Activated naive CD4-positive, alpha-beta T cell treated with anti-CD3 and anti-CD28 coated beads for 36 hours (primary cell): ENCODE measurements around the gene CCDC191. TPM values are rescaled to one million over a fixed set of nuclear protein-coding genes. Genes with fewer than 3 reads are reported as not detected.

Experiments
- CTCF ChIA-PET: fragments of 350-600 bp; sonication (Branson Sonifier 250); formaldehyde crosslinking; loops from one replicate; lab custom pipeline; 2021; ENCODE audit warnings: antibody characterized with exemption; lab: Charles Lee
- DNase-seq: peaks from one replicate; pipeline ENCODE4 v3.0.0-alpha.2; 2020
- H3K27ac Mint-ChIP-seq: one replicate; pipeline ENCODE4 v1.8.0; 2021; ENCODE audit warnings: mild to moderate bottlenecking, mixed read lengths
- H3K27me3 Mint-ChIP-seq: one replicate; pipeline ENCODE4 v1.8.0; 2021; ENCODE audit warnings: low read depth, mixed read lengths
- H3K36me3 Mint-ChIP-seq: one replicate; pipeline ENCODE4 v1.8.0; 2021; ENCODE audit warnings: low read depth, mixed read lengths
- H3K4me1 Mint-ChIP-seq: one replicate; pipeline ENCODE4 v1.8.0; 2021; ENCODE audit warnings: low read depth, mixed read lengths
- H3K4me3 Mint-ChIP-seq: one replicate; pipeline ENCODE4 v1.8.0; 2021; ENCODE audit warnings: mild to moderate bottlenecking, moderate library complexity, mixed read lengths
- H3K9me3 Mint-ChIP-seq: one replicate; pipeline ENCODE4 v1.8.0; 2021; ENCODE audit warnings: mixed read lengths
- intact Hi-C: fragments of 100-400 bp; cut with micrococcal nuclease; formaldehyde crosslinking; loops from one replicate; pipeline ENCODE4 v1.15.1; 2023
- total RNA-seq, 2 experiments: library from RNA; stranded (reverse); gene quantifications; one replicate each; pipeline ENCODE4 v1.2.3, GENCODE V29; 2021

The CCDC191 gene
- 1 to 10 TPM; 1.8 to 2.0 TPM for total RNA-seq

GRCh38 chr3:114056130-114057010, at the start of gene CCDC191, which contains the start of gene QTRT2:
CCDC191 (minus strand) TSS chr3:114056526; CDS start chr3:114056466, 60 bp downstream.
QTRT2 (plus strand) TSS chr3:114056737; CDS start chr3:114065258, 8,521 bp downstream.
- peaks cover 36% of the 10 kb centered on the region for H3K4me1 Mint-ChIP-seq
- CTCF ChIA-PET: no interaction called here
- peak; percentile 100 for DNase-seq
- peak within 1 kb of the TSS; percentile 97 for H3K4me3 Mint-ChIP-seq
- H3K27me3 Mint-ChIP-seq: no peaks in the 10 kb centered on the region
- H3K9me3 Mint-ChIP-seq: no peaks in the 10 kb centered on the region
- intact Hi-C loops: loop anchor here (1.0 to 5.0 kb wide), 10 partner anchors 109 to 1091 kb away; partner anchors contain the start of genes GRAMD1C, NAA50, SIDT1 and SPICE1
- H3K36me3 Mint-ChIP-seq: peaks cover 3% of the 10 kb centered on the region
- H3K27ac Mint-ChIP-seq: peak within 1 kb of the TSS; percentile 95

- H3K36me3 Mint-ChIP-seq: no peaks in the 10 kb centered on the region
These were observed 48.1 kb upstream of the CCDC191 start for GRCh38 chr3:114104414-114104813.

GRCh38 chr3:114103858-114104257, 47.5 kb upstream of the CCDC191 start:
- CTCF ChIA-PET: no interaction called here
- Mint-ChIP-seq H3K4me3 (no peak overlapping the region), H3K27ac (no peak overlapping the region), H3K4me1 (no peaks in the 10 kb centered on the region), H3K27me3 (no peaks in the 10 kb centered on the region), H3K9me3 (no peaks in the 10 kb centered on the region), H3K36me3 (no peaks in the 10 kb centered on the region)
- intact Hi-C loops: no loop called here
- DNase-seq: no peak

More at GRCh38 chr3:114104414-114104813, 48.1 kb upstream of the CCDC191 start:
- Mint-ChIP-seq H3K4me3 (no peak overlapping the region), H3K27me3 (peaks cover under 1% of the 10 kb centered on the region), H3K4me1 (no peaks in the 10 kb centered on the region), H3K9me3 (no peaks in the 10 kb centered on the region), H3K27ac (no peak overlapping the region)
- DNase-seq: no peak
- CTCF ChIA-PET: interaction anchor here (0.6 kb wide), 1 partner anchor 371 kb away, joined by 5 read pairs; no protein-coding TSS in a partner anchor
- intact Hi-C loops: no loop called here

- no peaks in the 10 kb centered on the region for H3K4me1 Mint-ChIP-seq
- no peak overlapping the region for H3K4me3 Mint-ChIP-seq
- H3K27me3 Mint-ChIP-seq: no peaks in the 10 kb centered on the region
- no peak for DNase-seq
- no peaks in the 10 kb centered on the region for H3K36me3 Mint-ChIP-seq
- intact Hi-C loops: no loop called here
- no peak overlapping the region for H3K27ac Mint-ChIP-seq
- H3K9me3 Mint-ChIP-seq: no peaks in the 10 kb centered on the region
- CTCF ChIA-PET: no interaction called here
These were observed 46.9 kb upstream of the CCDC191 start for GRCh38 chr3:114103181-114103580.

- intact Hi-C loops: no loop called here
- DNase-seq: no peak
- Mint-ChIP-seq H3K9me3 (no peaks in the 10 kb centered on the region), H3K4me1 (no peaks in the 10 kb centered on the region), H3K4me3 (no peak overlapping the region), H3K27ac (no peak overlapping the region), H3K27me3 (no peaks in the 10 kb centered on the region), H3K36me3 (no peaks in the 10 kb centered on the region)
- CTCF ChIA-PET: no interaction called here
These were observed 44.8 kb upstream of the CCDC191 start for GRCh38 chr3:114101101-114101500.

GRCh38 chr3:114095796-114096195, 39.5 kb upstream of the CCDC191 start:
- CTCF ChIA-PET: no interaction called here
- Mint-ChIP-seq H3K36me3 (no peaks in the 10 kb centered on the region), H3K9me3 (no peaks in the 10 kb centered on the region), H3K4me3 (no peak overlapping the region), H3K27ac (no peak overlapping the region), H3K4me1 (peaks cover 3% of the 10 kb centered on the region), H3K27me3 (no peaks in the 10 kb centered on the region)
- intact Hi-C loops: no loop called here
- no peak for DNase-seq

GRCh38 chr3:114093596-114093995, 37.3 kb upstream of the CCDC191 start:
- H3K36me3 Mint-ChIP-seq: no peaks in the 10 kb centered on the region
- H3K27me3 Mint-ChIP-seq: no peaks in the 10 kb centered on the region
- no peak overlapping the region for H3K27ac Mint-ChIP-seq
- no peak for DNase-seq
- CTCF ChIA-PET: no interaction called here
- peaks cover 3% of the 10 kb centered on the region for H3K4me1 Mint-ChIP-seq
- intact Hi-C loops: no loop called here
- no peaks in the 10 kb centered on the region for H3K9me3 Mint-ChIP-seq
- H3K4me3 Mint-ChIP-seq: no peak overlapping the region

- DNase-seq: no peak
- intact Hi-C loops: no loop called here
- Mint-ChIP-seq H3K27me3 (no peaks in the 10 kb centered on the region), H3K4me3 (no peak overlapping the region), H3K36me3 (no peaks in the 10 kb centered on the region), H3K9me3 (no peaks in the 10 kb centered on the region), H3K4me1 (peaks cover 3% of the 10 kb centered on the region), H3K27ac (no peak overlapping the region)
- CTCF ChIA-PET: interaction anchor here (0.8 kb wide), 1 partner anchor 175 kb away, joined by 3 read pairs; no protein-coding TSS in a partner anchor
These were observed 36.7 kb upstream of the CCDC191 start for GRCh38 chr3:114093016-114093380.

GRCh38 chr3:114092151-114093015, 36.1 kb upstream of the CCDC191 start:
- DNase-seq: no peak
- Mint-ChIP-seq H3K9me3 (no peaks in the 10 kb centered on the region), H3K4me1 (peaks cover 3% of the 10 kb centered on the region), H3K36me3 (peaks cover 6% of the 10 kb centered on the region), H3K27me3 (no peaks in the 10 kb centered on the region), H3K27ac (no peak overlapping the region), H3K4me3 (no peak overlapping the region)
- intact Hi-C loops: no loop called here
- CTCF ChIA-PET: interaction anchor here (0.8 kb wide), 1 partner anchor 174 kb away, joined by 3 read pairs; no protein-coding TSS in a partner anchor

GRCh38 chr3:114089675-114090074, 33.3 kb upstream of the CCDC191 start:
- H3K9me3 Mint-ChIP-seq: no peaks in the 10 kb centered on the region
- peaks cover 28% of the 10 kb centered on the region for H3K36me3 Mint-ChIP-seq
- CTCF ChIA-PET: no interaction called here
- H3K27ac Mint-ChIP-seq: no peak overlapping the region
- peaks cover 3% of the 10 kb centered on the region for H3K4me1 Mint-ChIP-seq
- intact Hi-C loops: no loop called here
- no peak overlapping the region for H3K4me3 Mint-ChIP-seq
- no peaks in the 10 kb centered on the region for H3K27me3 Mint-ChIP-seq
- no peak for DNase-seq

GRCh38 chr3:114086356-114086755, 30.0 kb upstream of the CCDC191 start:
- CTCF ChIA-PET: no interaction called here
- H3K4me3 Mint-ChIP-seq: no peak overlapping the region
- H3K36me3 Mint-ChIP-seq: peaks cover 47% of the 10 kb centered on the region
- H3K9me3 Mint-ChIP-seq: no peaks in the 10 kb centered on the region
- no peaks in the 10 kb centered on the region for H3K4me1 Mint-ChIP-seq
- intact Hi-C loops: no loop called here
- no peak for DNase-seq
- no peaks in the 10 kb centered on the region for H3K27me3 Mint-ChIP-seq
- no peak overlapping the region for H3K27ac Mint-ChIP-seq

- no peak overlapping the region for H3K27ac Mint-ChIP-seq
- DNase-seq: no peak
- CTCF ChIA-PET: no interaction called here
- H3K4me1 Mint-ChIP-seq: no peaks in the 10 kb centered on the region
- intact Hi-C loops: no loop called here
- no peaks in the 10 kb centered on the region for H3K9me3 Mint-ChIP-seq
- H3K27me3 Mint-ChIP-seq: no peaks in the 10 kb centered on the region
- peaks cover 60% of the 10 kb centered on the region for H3K36me3 Mint-ChIP-seq
- H3K4me3 Mint-ChIP-seq: no peak overlapping the region
These were observed 26.8 kb upstream of the CCDC191 start for GRCh38 chr3:114083112-114083511.
